ENCODE measurements around the gene PLEKHM3. TPM values are rescaled to one million over a fixed set of nuclear protein-coding genes. Genes with fewer than 3 reads are reported as not detected.

PLEKHM3 gene
- total and polyA plus RNA-seq, 2 of the 13 experiments (the other 11 are each of a cell fraction or from before 2014, with no cell fraction given) = 4.5 to 4.7 TPM

DNA sequence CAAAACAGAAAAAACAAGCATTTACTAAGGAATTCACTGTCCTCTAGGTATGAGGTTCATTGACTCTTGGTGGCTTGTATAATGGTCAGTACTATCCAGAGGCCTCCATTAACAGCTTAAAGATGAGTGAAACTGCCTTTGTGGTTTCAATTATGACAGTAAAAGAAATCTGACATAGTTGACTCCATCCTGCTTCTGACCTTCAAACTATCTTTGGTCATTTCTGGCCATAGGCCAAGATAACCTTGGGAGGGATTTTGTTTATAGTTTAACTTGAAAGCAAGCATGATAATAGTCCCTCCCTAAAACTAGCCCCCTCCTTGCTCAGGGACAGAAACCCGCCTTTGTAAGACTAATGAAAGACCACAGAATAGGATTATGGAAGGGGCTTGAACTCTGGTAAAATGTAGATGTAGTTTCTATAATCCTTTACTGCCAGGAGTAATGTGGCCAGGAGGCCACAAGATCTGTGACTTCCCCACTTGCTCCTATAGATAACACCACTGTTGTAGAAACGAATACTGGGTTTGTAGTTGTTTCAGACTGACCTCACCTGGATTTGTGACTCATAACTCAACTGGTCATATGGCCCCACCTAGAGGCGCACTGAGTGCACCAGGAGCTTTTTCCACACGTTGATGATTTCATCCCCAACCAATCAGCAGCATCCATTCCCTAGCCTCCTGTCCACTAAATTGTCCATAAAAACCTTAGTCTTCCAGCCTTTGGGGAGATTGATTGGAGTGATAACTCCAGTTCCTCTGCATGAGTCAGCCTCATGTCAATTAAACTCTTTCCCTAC is 8.6 kb upstream of the PLEKHM3 start (continued):
- TF ChIP-seq, protein P1, sequence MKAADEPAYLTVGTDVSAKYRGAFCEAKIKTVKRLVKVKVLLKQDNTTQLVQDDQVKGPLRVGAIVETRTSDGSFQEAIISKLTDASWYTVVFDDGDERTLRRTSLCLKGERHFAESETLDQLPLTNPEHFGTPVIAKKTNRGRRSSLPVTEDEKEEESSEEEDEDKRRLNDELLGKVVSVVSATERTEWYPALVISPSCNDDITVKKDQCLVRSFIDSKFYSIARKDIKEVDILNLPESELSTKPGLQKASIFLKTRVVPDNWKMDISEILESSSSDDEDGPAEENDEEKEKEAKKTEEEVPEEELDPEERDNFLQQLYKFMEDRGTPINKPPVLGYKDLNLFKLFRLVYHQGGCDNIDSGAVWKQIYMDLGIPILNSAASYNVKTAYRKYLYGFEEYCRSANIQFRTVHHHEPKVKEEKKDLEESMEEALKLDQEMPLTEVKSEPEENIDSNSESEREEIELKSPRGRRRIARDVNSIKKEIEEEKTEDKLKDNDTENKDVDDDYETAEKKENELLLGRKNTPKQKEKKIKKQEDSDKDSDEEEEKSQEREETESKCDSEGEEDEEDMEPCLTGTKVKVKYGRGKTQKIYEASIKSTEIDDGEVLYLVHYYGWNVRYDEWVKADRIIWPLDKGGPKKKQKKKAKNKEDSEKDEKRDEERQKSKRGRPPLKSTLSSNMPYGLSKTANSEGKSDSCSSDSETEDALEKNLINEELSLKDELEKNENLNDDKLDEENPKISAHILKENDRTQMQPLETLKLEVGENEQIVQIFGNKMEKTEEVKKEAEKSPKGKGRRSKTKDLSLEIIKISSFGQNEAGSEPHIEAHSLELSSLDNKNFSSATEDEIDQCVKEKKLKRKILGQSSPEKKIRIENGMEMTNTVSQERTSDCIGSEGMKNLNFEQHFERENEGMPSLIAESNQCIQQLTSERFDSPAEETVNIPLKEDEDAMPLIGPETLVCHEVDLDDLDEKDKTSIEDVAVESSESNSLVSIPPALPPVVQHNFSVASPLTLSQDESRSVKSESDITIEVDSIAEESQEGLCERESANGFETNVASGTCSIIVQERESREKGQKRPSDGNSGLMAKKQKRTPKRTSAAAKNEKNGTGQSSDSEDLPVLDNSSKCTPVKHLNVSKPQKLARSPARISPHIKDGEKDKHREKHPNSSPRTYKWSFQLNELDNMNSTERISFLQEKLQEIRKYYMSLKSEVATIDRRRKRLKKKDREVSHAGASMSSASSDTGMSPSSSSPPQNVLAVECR (CRISPR knock-in tag; IDR thresholded peaks at IDR 0.05; ENCODE audit: borderline replicate concordance) = peak; percentile 60; the same call in 1 of the 2 replicates
- TF ChIP-seq, protein P2, sequence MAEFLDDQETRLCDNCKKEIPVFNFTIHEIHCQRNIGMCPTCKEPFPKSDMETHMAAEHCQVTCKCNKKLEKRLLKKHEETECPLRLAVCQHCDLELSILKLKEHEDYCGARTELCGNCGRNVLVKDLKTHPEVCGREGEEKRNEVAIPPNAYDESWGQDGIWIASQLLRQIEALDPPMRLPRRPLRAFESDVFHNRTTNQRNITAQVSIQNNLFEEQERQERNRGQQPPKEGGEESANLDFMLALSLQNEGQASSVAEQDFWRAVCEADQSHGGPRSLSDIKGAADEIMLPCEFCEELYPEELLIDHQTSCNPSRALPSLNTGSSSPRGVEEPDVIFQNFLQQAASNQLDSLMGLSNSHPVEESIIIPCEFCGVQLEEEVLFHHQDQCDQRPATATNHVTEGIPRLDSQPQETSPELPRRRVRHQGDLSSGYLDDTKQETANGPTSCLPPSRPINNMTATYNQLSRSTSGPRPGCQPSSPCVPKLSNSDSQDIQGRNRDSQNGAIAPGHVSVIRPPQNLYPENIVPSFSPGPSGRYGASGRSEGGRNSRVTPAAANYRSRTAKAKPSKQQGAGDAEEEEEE (CRISPR knock-in tag; IDR thresholded peaks at IDR 0.05; ENCODE audit: borderline replicate concordance) = no peak
- TF ChIP-seq, protein P3, sequence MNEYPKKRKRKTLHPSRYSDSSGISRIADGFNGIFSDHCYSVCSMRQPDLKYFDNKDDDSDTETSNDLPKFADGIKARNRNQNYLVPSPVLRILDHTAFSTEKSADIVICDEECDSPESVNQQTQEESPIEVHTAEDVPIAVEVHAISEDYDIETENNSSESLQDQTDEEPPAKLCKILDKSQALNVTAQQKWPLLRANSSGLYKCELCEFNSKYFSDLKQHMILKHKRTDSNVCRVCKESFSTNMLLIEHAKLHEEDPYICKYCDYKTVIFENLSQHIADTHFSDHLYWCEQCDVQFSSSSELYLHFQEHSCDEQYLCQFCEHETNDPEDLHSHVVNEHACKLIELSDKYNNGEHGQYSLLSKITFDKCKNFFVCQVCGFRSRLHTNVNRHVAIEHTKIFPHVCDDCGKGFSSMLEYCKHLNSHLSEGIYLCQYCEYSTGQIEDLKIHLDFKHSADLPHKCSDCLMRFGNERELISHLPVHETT (CRISPR knock-in tag; conservative IDR thresholded peaks at IDR 0.05) = no peak
- no peak for TF ChIP-seq MLLT10 (CRISPR knock-in tag; IDR thresholded peaks at IDR 0.05)
- no peak for TF ChIP-seq NFE2L1 (CRISPR knock-in tag; IDR thresholded peaks at IDR 0.05; ENCODE audit: borderline replicate concordance)
- no peak for TF ChIP-seq MEIS1 (CRISPR knock-in tag; IDR thresholded peaks at IDR 0.05; ENCODE audit: borderline replicate concordance)
- TF ChIP-seq ZFAT (CRISPR knock-in tag; conservative IDR thresholded peaks at IDR 0.05) = no peak
- TF ChIP-seq ATF7-NPFF (CRISPR knock-in tag; IDR thresholded peaks at IDR 0.05; ENCODE audit: low read depth) = no peak; the same call in 1 of the 2 replicates
- TF ChIP-seq, protein P4, sequence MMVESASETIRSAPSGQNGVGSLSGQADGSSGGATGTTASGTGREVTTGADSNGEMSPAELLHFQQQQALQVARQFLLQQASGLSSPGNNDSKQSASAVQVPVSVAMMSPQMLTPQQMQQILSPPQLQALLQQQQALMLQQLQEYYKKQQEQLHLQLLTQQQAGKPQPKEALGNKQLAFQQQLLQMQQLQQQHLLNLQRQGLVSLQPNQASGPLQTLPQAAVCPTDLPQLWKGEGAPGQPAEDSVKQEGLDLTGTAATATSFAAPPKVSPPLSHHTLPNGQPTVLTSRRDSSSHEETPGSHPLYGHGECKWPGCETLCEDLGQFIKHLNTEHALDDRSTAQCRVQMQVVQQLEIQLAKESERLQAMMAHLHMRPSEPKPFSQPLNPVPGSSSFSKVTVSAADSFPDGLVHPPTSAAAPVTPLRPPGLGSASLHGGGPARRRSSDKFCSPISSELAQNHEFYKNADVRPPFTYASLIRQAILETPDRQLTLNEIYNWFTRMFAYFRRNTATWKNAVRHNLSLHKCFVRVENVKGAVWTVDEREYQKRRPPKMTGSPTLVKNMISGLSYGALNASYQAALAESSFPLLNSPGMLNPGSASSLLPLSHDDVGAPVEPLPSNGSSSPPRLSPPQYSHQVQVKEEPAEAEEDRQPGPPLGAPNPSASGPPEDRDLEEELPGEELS (CRISPR knock-in tag; IDR thresholded peaks at IDR 0.05) = peak; percentile 71
- TF ChIP-seq, protein P5, sequence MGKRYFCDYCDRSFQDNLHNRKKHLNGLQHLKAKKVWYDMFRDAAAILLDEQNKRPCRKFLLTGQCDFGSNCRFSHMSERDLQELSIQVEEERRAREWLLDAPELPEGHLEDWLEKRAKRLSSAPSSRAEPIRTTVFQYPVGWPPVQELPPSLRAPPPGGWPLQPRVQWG (CRISPR knock-in tag; IDR thresholded peaks at IDR 0.05; ENCODE audit: borderline replicate concordance, low read depth) = no peak
- TF ChIP-seq, protein P6, sequence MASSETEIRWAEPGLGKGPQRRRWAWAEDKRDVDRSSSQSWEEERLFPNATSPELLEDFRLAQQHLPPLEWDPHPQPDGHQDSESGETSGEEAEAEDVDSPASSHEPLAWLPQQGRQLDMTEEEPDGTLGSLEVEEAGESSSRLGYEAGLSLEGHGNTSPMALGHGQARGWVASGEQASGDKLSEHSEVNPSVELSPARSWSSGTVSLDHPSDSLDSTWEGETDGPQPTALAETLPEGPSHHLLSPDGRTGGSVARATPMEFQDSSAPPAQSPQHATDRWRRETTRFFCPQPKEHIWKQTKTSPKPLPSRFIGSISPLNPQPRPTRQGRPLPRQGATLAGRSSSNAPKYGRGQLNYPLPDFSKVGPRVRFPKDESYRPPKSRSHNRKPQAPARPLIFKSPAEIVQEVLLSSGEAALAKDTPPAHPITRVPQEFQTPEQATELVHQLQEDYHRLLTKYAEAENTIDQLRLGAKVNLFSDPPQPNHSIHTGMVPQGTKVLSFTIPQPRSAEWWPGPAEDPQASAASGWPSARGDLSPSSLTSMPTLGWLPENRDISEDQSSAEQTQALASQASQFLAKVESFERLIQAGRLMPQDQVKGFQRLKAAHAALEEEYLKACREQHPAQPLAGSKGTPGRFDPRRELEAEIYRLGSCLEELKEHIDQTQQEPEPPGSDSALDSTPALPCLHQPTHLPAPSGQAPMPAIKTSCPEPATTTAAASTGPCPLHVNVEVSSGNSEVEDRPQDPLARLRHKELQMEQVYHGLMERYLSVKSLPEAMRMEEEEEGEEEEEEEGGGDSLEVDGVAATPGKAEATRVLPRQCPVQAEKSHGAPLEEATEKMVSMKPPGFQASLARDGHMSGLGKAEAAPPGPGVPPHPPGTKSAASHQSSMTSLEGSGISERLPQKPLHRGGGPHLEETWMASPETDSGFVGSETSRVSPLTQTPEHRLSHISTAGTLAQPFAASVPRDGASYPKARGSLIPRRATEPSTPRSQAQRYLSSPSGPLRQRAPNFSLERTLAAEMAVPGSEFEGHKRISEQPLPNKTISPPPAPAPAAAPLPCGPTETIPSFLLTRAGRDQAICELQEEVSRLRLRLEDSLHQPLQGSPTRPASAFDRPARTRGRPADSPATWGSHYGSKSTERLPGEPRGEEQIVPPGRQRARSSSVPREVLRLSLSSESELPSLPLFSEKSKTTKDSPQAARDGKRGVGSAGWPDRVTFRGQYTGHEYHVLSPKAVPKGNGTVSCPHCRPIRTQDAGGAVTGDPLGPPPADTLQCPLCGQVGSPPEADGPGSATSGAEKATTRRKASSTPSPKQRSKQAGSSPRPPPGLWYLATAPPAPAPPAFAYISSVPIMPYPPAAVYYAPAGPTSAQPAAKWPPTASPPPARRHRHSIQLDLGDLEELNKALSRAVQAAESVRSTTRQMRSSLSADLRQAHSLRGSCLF (CRISPR knock-in tag; IDR thresholded peaks at IDR 0.05; ENCODE audit: borderline replicate concordance) = no peak
- no peak for TF ChIP-seq RBM22 (optimal IDR thresholded peaks at IDR 0.05; ENCODE audit: low read length)

All from HepG2 (cell line).